NT2/D1 (cell line): Measurements from ENCODE around the gene ADO.

ENCODE experiments used
- DNase-seq: peaks from one replicate; pipeline ENCODE4 v3.0.0-alpha.2; 2011; ENCODE audit warnings: low read depth, low spot score
- H3K27me3 ChIP-seq: 2 replicates; pipeline ENCODE4 v1.6.0; 2011; ENCODE audit warnings: mild to moderate bottlenecking; ENCODE audit not compliant: insufficient read length, insufficient read depth
- H3K36me3 ChIP-seq: 2 replicates; pipeline ENCODE4 v1.6.1; 2011; ENCODE audit warnings: mild to moderate bottlenecking, low read length, mixed read lengths; ENCODE audit not compliant: insufficient read depth, insufficient read length
- H3K4me1 ChIP-seq: 2 replicates; pipeline ENCODE4 v1.5.1; 2011; ENCODE audit not compliant: insufficient read depth, insufficient read length
- H3K4me3 ChIP-seq: 2 replicates; pipeline ENCODE4 v1.5.1; 2011; ENCODE audit warnings: low read depth; ENCODE audit not compliant: insufficient read length
- H3K9ac ChIP-seq: 2 replicates; pipeline ENCODE4 v1.6.0; 2011; ENCODE audit warnings: low read depth; ENCODE audit not compliant: insufficient read length
- H3K9me3 ChIP-seq: 2 replicates; pipeline ENCODE4 v1.5.1; 2011; ENCODE audit warnings: mild to moderate bottlenecking, low read length; ENCODE audit not compliant: insufficient read depth
- SUZ12 ChIP-seq: IDR thresholded peaks from 2 replicates; pipeline ENCODE4 v1.6.1; 2011; ENCODE audit not compliant: insufficient read length, insufficient read depth; ENCODE audit errors: extremely low read depth
- YY1 ChIP-seq: IDR thresholded peaks from 2 replicates; pipeline ENCODE4 v1.6.1; 2011; ENCODE audit not compliant: insufficient read length, insufficient read depth
- ZNF274 ChIP-seq: IDR thresholded peaks from 2 replicates; pipeline ENCODE4 v1.6.1; 2011; ENCODE audit warnings: mild to moderate bottlenecking, low read depth, low read length

Gene ADO

DNA sequence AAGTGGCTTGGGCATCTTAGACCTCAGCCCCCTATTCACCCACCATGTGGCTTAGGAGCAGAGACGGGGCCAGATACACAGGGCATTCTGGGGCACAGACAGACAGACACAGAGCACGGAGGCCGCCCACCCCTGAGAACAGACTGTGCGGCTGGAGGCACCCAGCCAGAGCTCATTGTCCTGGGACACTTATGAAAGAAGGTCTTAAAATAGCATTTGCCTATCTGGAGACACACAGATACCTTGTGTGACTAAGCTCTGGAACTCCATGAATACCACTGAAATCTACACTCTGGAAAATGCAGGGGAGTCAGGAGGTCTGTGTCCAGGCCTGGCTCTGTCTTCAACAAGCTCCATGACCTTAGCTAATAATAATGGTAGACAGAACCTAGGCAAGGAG lies 41.4 kb upstream of the ADO start:
- DNase-seq: no peak

DNA sequence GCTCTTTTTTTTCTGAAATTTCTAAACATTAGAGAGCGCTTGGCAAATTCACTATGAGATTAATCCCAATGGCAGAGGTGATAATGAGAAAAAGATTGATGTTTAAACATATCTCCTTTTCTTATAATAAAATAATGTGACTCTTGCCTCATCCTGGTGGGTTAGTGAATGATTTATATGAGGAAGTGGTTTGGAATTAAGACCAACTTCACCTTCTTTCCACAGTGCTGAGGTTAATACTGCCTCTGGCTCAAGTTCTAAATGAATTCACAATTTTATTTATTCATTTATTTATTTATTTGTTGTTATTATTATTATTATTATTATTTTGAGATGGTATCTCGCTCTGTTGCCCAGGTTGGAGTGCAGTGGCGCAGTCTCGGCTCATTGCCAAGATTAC lies 40.5 kb upstream of the ADO start:
- TF ChIP-seq SUZ12: no peak
- no peak for TF ChIP-seq ZNF274
- TF ChIP-seq YY1: no peak
- H3K9ac ChIP-seq: no peak overlapping the region
- DNase-seq: no peak
- H3K4me3 ChIP-seq: no peak overlapping the region
- H3K4me1 ChIP-seq: no peaks in the 10 kb centered on the region
- no peaks in the 10 kb centered on the region for H3K27me3 ChIP-seq
- H3K9me3 ChIP-seq: no peaks in the 10 kb centered on the region
- no peaks in the 10 kb centered on the region for H3K36me3 ChIP-seq

More for the DNA sequence above, 41.4 kb upstream of the ADO start:
- Histone ChIP-seq H3K9ac (no peak overlapping the region), H3K36me3 (no peaks in the 10 kb centered on the region), H3K4me1 (no peaks in the 10 kb centered on the region), H3K4me3 (no peak overlapping the region), H3K9me3 (no peaks in the 10 kb centered on the region), H3K27me3 (no peaks in the 10 kb centered on the region)
- TF ChIP-seq YY1: no peak
- no peak for TF ChIP-seq ZNF274
- no peak for TF ChIP-seq SUZ12

- Histone ChIP-seq H3K9me3 (no peaks in the 10 kb centered on the region), H3K36me3 (no peaks in the 10 kb centered on the region), H3K4me3 (no peak overlapping the region), H3K27me3 (no peaks in the 10 kb centered on the region), H3K4me1 (no peaks in the 10 kb centered on the region), H3K9ac (no peak overlapping the region)
- no peak for DNase-seq
- TF ChIP-seq ZNF274: no peak
- no peak for TF ChIP-seq YY1
- no peak for TF ChIP-seq SUZ12
Observed at GRCh38 chr10:62765726-62766125, 38.8 kb upstream of the ADO start.

DNA sequence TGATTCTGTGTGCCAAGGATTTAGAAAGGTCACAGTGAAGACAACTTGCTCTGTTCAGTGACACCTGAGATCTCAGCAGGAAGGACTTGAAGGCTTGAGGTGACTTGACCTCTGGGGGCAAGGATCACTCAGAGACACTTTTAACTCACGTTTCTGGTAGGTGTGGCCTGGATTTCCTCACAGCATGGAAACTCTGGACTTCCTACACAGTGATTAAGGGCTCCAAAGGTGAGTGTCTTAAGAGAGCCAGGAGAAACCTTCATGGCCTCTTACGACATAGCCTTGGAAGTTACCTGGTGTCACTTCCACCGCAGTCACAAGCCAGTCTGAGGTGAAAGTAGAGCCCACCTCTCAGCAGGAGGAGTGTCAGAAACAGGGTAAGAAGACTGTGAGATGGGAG lies 38.1 kb upstream of the ADO start:
- Histone ChIP-seq H3K9ac (no peak overlapping the region), H3K4me3 (no peak overlapping the region), H3K27me3 (no peaks in the 10 kb centered on the region), H3K36me3 (no peaks in the 10 kb centered on the region), H3K9me3 (no peaks in the 10 kb centered on the region), H3K4me1 (no peaks in the 10 kb centered on the region)
- DNase-seq: no peak
- no peak for TF ChIP-seq YY1

- no peak for TF ChIP-seq SUZ12
- TF ChIP-seq ZNF274: no peak
- TF ChIP-seq YY1: no peak
- no peaks in the 10 kb centered on the region for H3K4me1 ChIP-seq
- no peak overlapping the region for H3K4me3 ChIP-seq
- no peak for DNase-seq
- no peaks in the 10 kb centered on the region for H3K9me3 ChIP-seq
- H3K27me3 ChIP-seq: no peaks in the 10 kb centered on the region
- no peak overlapping the region for H3K9ac ChIP-seq
- H3K36me3 ChIP-seq: no peaks in the 10 kb centered on the region
Observed at GRCh38 chr10:62769574-62770242, 34.8 kb upstream of the ADO start.

DNA sequence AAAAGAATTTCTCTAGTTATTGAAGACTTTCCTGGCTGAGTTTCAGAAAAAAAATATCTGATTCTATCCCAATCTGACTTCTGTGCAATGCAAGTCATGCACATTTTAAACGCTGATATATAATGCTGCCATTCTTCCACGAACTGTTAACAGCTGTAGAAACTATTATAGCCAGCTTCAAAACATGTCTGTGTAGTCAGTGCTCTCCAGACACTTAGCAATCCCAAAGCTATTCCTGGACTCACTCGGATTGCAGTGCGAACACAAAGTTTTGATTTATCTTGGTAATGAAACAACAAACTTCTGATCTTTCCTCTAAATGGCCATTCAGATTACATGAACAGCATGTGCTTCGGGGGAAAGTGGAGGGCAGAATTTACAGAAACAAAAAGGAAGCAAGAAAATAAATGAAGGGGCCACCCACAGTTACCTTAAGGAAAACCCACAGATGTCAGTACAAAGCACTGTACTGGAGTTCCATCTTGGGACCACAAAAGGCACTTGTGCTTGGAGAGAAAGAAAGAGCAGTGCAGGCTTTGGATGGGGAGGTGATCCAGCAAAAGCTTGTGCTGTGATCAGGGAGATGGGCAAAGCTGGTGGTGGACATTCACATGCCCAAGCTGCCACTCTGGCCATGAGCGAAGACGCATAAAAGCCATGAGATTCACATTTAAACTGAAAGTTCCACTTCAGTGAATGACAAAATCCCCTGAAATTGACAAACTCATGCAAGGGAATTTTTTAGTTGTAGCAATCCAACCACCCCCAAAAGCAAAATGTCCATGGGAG lies 32.1 kb upstream of the ADO start:
- Histone ChIP-seq H3K36me3 (no peaks in the 10 kb centered on the region), H3K4me3 (no peak overlapping the region), H3K9ac (no peak overlapping the region), H3K9me3 (no peaks in the 10 kb centered on the region), H3K4me1 (no peaks in the 10 kb centered on the region), H3K27me3 (no peaks in the 10 kb centered on the region)
- DNase-seq: no peak
- TF ChIP-seq SUZ12: no peak
- TF ChIP-seq YY1: no peak
- TF ChIP-seq ZNF274: no peak

DNA sequence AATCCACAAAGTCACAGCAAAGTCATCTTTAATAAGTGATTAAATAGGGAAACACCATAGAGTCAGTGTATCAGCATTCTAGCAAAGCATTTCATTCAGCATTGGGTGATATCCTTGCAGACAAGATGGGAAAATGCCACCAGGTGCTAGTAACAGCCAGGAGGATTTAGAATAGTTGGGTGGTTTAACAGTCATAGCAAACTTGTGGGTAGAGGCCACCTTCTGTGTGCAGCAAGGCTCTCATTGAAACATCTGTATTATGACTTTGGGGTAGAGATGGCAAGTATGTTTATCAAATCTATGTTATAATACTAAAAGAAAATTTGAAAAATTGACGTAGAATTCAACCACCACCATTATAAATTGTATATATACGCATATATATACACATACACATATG lies 26.4 kb upstream of the ADO start:
- Histone ChIP-seq H3K36me3 (no peaks in the 10 kb centered on the region), H3K27me3 (no peaks in the 10 kb centered on the region), H3K4me3 (no peak overlapping the region), H3K4me1 (no peaks in the 10 kb centered on the region), H3K9me3 (no peaks in the 10 kb centered on the region), H3K9ac (no peak overlapping the region)
- no peak for TF ChIP-seq ZNF274
- no peak for TF ChIP-seq SUZ12
- no peak for TF ChIP-seq YY1
- DNase-seq: no peak
